Keratinocyte (primary cell): ENCODE data around the gene PTOV1. TPM values are rescaled to one million over a fixed set of nuclear protein-coding genes. Genes with fewer than 3 reads are reported as not detected.

Experiments
- DNase-seq: peaks from one replicate; pipeline ENCODE4 v3.0.0-alpha.2; 2011; ENCODE audit warnings: low read depth, missing footprints, low spot score
- FAIRE-seq: peaks from 2 replicates; lab custom pipeline; 2011; peaks lifted over from hg19 to GRCh38; lab: Jason Lieb, UNC
- H2AFZ ChIP-seq: 2 replicates; pipeline ENCODE4 v1.6.0; 2012; ENCODE audit warnings: low read length, control low read depth, inconsistent platforms; ENCODE audit not compliant: control insufficient read depth
- H3K27ac ChIP-seq: 2 replicates; pipeline ENCODE4 v1.5.1; 2011; ENCODE audit warnings: low read length; ENCODE audit not compliant: control insufficient read depth, insufficient read depth
- H3K27me3 ChIP-seq: 3 replicates; pipeline ENCODE4 v1.6.0; 2011; ENCODE audit warnings: low read length; ENCODE audit not compliant: control insufficient read depth, insufficient read depth; ENCODE audit errors: extremely low read depth
- H3K36me3 ChIP-seq, 2 experiments: 2 replicates in 1 of 2; 3 replicates in 1 of 2; pipeline ENCODE4 v1.5.1; 2011; ENCODE audit warnings: low read length in 2 of 2, mild to moderate bottlenecking in 1 of 2; ENCODE audit not compliant: control insufficient read depth in 2 of 2, insufficient read depth in 2 of 2; ENCODE audit errors: extremely low read depth in 1 of 2
- H3K4me1 ChIP-seq: 3 replicates; pipeline ENCODE4 v1.5.1; 2011; ENCODE audit warnings: low read length; ENCODE audit not compliant: control insufficient read depth, insufficient read depth; ENCODE audit errors: extremely low read depth
- H3K4me2 ChIP-seq: 3 replicates; pipeline ENCODE4 v1.6.0; 2011; ENCODE audit warnings: low read depth, low read length; ENCODE audit not compliant: control insufficient read depth, insufficient read depth; ENCODE audit errors: extremely low read depth
- H3K4me3 ChIP-seq, 3 experiments: fragments of 200-600 bp in 1 of 3; sonication (generic) in 1 of 3; 2 replicates in 2 of 3; 3 replicates in 1 of 3; pipeline ENCODE4 v1.5.1; 2011 to 2016; ENCODE audit warnings: low read length in 3 of 3, mild to moderate bottlenecking in 3 of 3, control low read depth in 2 of 3, inconsistent platforms in 1 of 3, low read depth in 1 of 3, mixed read lengths in 1 of 3, mixed run types in 1 of 3, moderate library complexity in 1 of 3; ENCODE audit not compliant: control insufficient read depth in 2 of 3, insufficient read depth in 2 of 3; ENCODE audit errors: extremely low read depth in 1 of 3
- H3K79me2 ChIP-seq: 2 replicates; pipeline ENCODE4 v1.6.0; 2012; ENCODE audit warnings: low read length; ENCODE audit not compliant: control insufficient read depth, insufficient read depth
- H3K9ac ChIP-seq: 3 replicates; pipeline ENCODE4 v1.6.0; 2011; ENCODE audit warnings: low read length; ENCODE audit not compliant: control insufficient read depth, insufficient read depth; ENCODE audit errors: extremely low read depth
- H3K9me1 ChIP-seq: 3 replicates; pipeline ENCODE4 v1.6.0; 2011; ENCODE audit warnings: low read length; ENCODE audit not compliant: control insufficient read depth, insufficient read depth; ENCODE audit errors: extremely low read depth
- H3K9me3 ChIP-seq: 2 replicates; pipeline ENCODE4 v1.5.1; 2012; ENCODE audit warnings: low read depth, low read length; ENCODE audit not compliant: control insufficient read depth
- H4K20me1 ChIP-seq: 3 replicates; pipeline ENCODE4 v1.6.0; 2011; ENCODE audit warnings: low read length; ENCODE audit not compliant: control insufficient read depth, insufficient read depth; ENCODE audit errors: extremely low read depth
- CTCF ChIP-seq, 3 experiments: IDR thresholded peaks in 1 of 3; conservative IDR thresholded peaks in 1 of 3; optimal IDR thresholded peaks in 1 of 3; 2 replicates in 2 of 3; 3 replicates in 1 of 3; pipeline versions ENCODE3 to v1.5.1; 2011; ENCODE audit warnings: low read length in 3 of 3, mild to moderate bottlenecking in 3 of 3, moderate library complexity in 2 of 3, control low read depth in 1 of 3, inconsistent platforms in 1 of 3; ENCODE audit not compliant: insufficient read depth in 2 of 3; ENCODE audit errors: extremely low read depth in 1 of 3
- EZH2 ChIP-seq: IDR thresholded peaks from one replicate; pipeline ENCODE4 v1.6.1; 2012; ENCODE audit warnings: inconsistent platforms, mild to moderate bottlenecking, low read length, moderate library complexity
- dilution Hi-C: fragments of 300-500 bp; cut with MboI; formaldehyde crosslinking; loops from one replicate; pipeline ENCODE4 v1.7.0; 2020; ENCODE audit warnings: low sequenced_read_pairs; ENCODE audit not compliant: extremely low pct_ligation_motif_present
- polyA plus RNA-seq, 5 experiments: library from polyadenylated mRNA; depleted of rRNA in 3 of 5; stranded (reverse) in 3 of 5; stranded (forward) in 1 of 5; unstranded in 1 of 5; fragments of >200 nt; gene quantifications; 1 replicate in 1 of 5; 2 replicates in 3 of 5; 3 replicates in 1 of 5; pipeline versions ENCODE4 v1.2.1 to v1.2.3, GENCODE V29; 2011 to 2012; ENCODE audit warnings: missing spikeins in 2 of 5, low read depth in 1 of 5, low replicate concordance in 1 of 5

Gene PTOV1
- polyA plus RNA-seq, 1 donor (not counting 4 experiments of a cell fraction or from before 2014, with no cell fraction given), result 22.9 TPM

- H3K27me3 ChIP-seq, result no peaks in the 10 kb centered on the region
- H3K36me3 ChIP-seq, result peaks cover 0 to 4% of the 10 kb centered on the region in 2 experiments
- H4K20me1 ChIP-seq, result peaks cover 5% of the 10 kb centered on the region
- no peak for FAIRE-seq
- peaks cover 22% of the 10 kb centered on the region for H3K79me2 ChIP-seq
- H2AFZ ChIP-seq, result peak overlapping the region; percentile 71
- peak overlapping the region; percentile 93 for H3K27ac ChIP-seq
- DNase-seq, result no peak
- H3K4me1 ChIP-seq, result peaks cover 26% of the 10 kb centered on the region
- TF ChIP-seq EZH2 (no peak), CTCF (optimal IDR thresholded peaks at IDR 0.05 in 1 of 3, IDR thresholded peaks at IDR 0.05 in 1 of 3, conservative IDR thresholded peaks at IDR 0.05 in 1 of 3; ENCODE audit: extremely low read depth in 1 of 3, insufficient read depth in 2 of 3, low read length in 3 of 3) (no peak)
- peak overlapping the region; percentile 94 for H3K9ac ChIP-seq
- peak overlapping the region; percentile 92 for H3K4me2 ChIP-seq
- H3K9me1 ChIP-seq, result no peaks in the 10 kb centered on the region
- H3K9me3 ChIP-seq, result no peaks in the 10 kb centered on the region
- dilution Hi-C loops, result no loop called here
- peak overlapping the region; percentile 83 to 94 (median 88) for H3K4me3 ChIP-seq
Measured at GRCh38 chr19:49850221-49850486, 805 bp upstream of the PTOV1 start.

DNA sequence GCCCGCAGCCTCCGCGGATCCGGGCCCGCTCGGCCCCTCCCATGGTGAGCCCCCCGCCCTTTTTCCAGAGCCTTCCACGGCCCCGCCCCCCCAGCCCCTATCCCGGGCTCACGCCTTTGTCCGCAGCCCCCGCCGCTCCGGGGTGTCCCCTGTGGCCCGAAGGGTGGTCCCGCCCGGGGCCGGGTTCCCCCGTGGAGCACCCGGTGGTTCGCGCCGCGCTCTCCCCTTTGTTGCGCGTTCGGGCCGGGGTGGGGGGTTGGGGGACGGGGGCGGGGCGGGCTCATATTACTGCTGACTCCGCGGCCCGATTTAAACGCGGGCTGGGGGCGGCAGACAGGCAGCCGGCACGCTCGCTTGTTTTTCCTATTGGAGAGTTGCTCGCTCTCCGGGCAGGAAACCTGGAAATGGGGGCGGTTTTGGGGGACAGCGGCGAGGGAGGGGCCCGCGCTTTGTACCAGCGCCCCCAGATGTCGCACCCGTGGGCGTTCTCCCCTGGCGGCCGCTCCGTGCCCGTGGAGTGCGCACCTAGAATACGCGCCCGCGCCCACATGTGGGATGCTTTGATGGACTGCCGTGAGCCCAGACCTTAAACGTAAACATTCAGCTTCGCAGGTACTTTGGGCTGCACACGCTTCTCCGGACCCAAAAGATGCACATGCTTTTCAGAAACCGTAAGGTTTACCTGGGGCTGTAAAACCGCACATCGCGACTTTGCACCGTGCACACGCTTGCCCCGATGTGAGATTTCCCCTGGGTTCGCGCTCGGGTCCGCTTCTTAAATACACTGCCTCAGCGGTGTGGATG is 699 bp downstream of the PTOV1 start:
- Histone ChIP-seq H3K9me3 (no peaks in the 10 kb centered on the region), H4K20me1 (peaks cover 5% of the 10 kb centered on the region), H3K4me3 (peak overlapping the region; percentile 83 to 94 (median 88)), H3K4me2 (peak overlapping the region; percentile 75), H3K27ac (peak overlapping the region; percentile 93), H3K36me3 (peaks cover 0 to 9% of the 10 kb centered on the region in 2 experiments), H3K9me1 (no peaks in the 10 kb centered on the region), H3K79me2 (peaks cover 22% of the 10 kb centered on the region), H3K9ac (peak overlapping the region; percentile 94), H2AFZ (no peak overlapping the region), H3K27me3 (no peaks in the 10 kb centered on the region), H3K4me1 (peaks cover 26% of the 10 kb centered on the region)
- no peak for TF ChIP-seq EZH2
- peak in 1 of 3 experiments; percentile 2 for TF ChIP-seq CTCF (optimal IDR thresholded peaks at IDR 0.05 in 1 of 3, IDR thresholded peaks at IDR 0.05 in 1 of 3, conservative IDR thresholded peaks at IDR 0.05 in 1 of 3; ENCODE audit: extremely low read depth in 1 of 3, insufficient read depth in 2 of 3, low read length in 3 of 3)
- DNase-seq, result no peak
- dilution Hi-C loops, result no loop called here
- FAIRE-seq, result no peak
